Fibroblast of pulmonary artery (primary cell): ENCODE data around the gene EIF3D.
"Not testable (repeated sequence)": the region's sequence is repeated elsewhere in the genome, so short reads cannot be mapped to it uniquely, and the experiment has no call there.

ENCODE experiments used
- DNase-seq: peaks from one replicate; pipeline ENCODE4 v3.0.0-alpha.2; 2010; ENCODE audit warnings: low read depth
- H3K4me3 ChIP-seq: replicated peaks from 2 replicates; pipeline ENCODE4 v1.5.1; 2011; ENCODE audit warnings: low read depth, mild to moderate bottlenecking, control low read depth, low read length, moderate library complexity
- CTCF ChIP-seq: IDR thresholded peaks from 2 replicates; pipeline ENCODE4 v1.5.1; 2011; ENCODE audit warnings: mild to moderate bottlenecking, control low read depth, low read length, inconsistent platforms; ENCODE audit errors: missing control alignments

EIF3D gene

GRCh38 chr22:36522662-36523061, 6.3 kb downstream of the EIF3D start:
- no peak overlapping the region for H3K4me3 ChIP-seq
- no peak for TF ChIP-seq CTCF
- DNase-seq, result no peak

GRCh38 chr22:36520423-36520822, 8.5 kb downstream of the EIF3D start:
- no peak for TF ChIP-seq CTCF
- H3K4me3 ChIP-seq, result no peak overlapping the region
- DNase-seq, result no peak

- not testable (repeated sequence) for DNase-seq, H3K4me3 ChIP-seq
Observed at GRCh38 chr22:36519906-36520305, 9.1 kb downstream of the EIF3D start.

DNA sequence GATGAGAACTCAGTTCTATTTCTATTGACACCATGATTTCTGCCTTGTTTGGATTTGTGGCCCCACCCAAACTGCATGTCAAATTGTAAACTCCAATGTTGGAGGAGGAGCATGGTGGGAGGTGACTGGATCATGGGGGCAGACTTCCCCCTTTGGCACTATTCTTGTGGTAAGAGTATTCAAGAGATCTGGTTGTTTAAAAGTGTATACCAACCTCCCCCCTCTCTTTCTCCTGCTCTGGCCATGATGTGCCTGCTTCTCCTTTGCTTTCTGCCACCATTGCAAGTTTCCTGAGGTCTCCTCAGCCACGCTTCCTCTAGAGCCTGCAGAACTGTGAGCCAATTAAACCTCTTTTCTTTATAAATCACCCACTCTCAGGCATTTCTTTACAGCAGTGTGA, 14.2 kb downstream of the EIF3D start:
- no peak for TF ChIP-seq CTCF
- DNase-seq, result no peak
- H3K4me3 ChIP-seq, result no peak overlapping the region

- no peak overlapping the region for H3K4me3 ChIP-seq
- DNase-seq, result no peak
- no peak for TF ChIP-seq CTCF
Observed at GRCh38 chr22:36512991-36513390, 16.0 kb downstream of the EIF3D start.

- no peak overlapping the region for H3K4me3 ChIP-seq
- TF ChIP-seq CTCF, result no peak
- no peak for DNase-seq
Observed at GRCh38 chr22:36512333-36512732, 16.6 kb downstream of the EIF3D start.

GRCh38 chr22:36510966-36511881, 17.7 kb downstream of the EIF3D start:
- no peak overlapping the region for H3K4me3 ChIP-seq
- DNase-seq, result peak; percentile 65
- peak; percentile 72 for TF ChIP-seq CTCF
